Right kidney (tissue), 1 donor: ENCODE results near the gene METTL6.
A peak's percentile ranks its signal among the peaks of the same experiment; 100 is the strongest.
"Not testable (repeated sequence)": the region's sequence is repeated elsewhere in the genome, so short reads cannot be mapped to it uniquely, and the experiment has no call there.

Experiments used
- DNase-seq: peaks from one replicate; pipeline ENCODE4 v3.0.0-alpha.2; 2016

METTL6 gene

DNA sequence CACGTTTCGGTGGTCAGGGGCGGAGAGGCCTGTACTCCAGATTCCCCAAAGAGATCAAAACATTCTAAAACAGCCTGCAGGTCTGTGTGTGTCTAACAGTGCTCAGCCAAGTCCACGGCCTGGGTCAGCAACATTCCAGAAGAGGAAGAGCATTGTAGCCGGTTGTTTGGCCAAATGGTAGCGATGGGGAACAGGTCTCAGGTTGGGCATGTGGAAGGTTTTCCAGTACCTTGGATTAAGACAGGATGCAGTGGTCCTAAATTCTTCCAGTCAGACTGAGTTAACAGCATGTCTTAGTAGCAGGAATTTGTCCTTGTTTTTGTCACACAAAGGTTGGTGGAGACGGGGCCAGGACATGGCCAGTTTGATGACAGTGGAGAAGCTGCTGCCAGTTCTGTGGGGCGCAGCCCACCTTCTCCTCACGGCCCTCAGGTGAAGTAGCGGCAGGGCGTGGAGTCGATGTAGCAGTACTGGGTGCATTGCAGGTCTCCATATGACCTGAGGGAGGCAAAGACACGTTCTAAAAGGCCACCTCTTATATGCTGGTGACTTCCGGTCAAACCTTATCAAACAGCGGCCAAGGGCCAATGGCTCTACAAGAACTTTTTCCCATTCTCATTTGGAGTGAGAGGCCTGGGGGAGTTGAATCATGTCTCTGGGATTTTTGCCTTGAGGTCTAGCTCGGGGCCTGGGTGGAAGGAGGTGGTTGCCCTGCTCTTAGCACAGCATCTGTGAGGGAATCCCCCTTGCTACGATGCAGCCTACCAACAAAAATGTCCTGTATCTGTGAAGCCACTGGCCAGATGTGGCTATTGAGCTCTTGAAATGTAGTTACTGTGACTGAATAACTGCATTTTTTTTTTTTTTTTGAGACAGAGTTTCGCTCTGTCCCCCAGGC is 24.1 kb upstream of the METTL6 start:
- no peak for DNase-seq

DNA sequence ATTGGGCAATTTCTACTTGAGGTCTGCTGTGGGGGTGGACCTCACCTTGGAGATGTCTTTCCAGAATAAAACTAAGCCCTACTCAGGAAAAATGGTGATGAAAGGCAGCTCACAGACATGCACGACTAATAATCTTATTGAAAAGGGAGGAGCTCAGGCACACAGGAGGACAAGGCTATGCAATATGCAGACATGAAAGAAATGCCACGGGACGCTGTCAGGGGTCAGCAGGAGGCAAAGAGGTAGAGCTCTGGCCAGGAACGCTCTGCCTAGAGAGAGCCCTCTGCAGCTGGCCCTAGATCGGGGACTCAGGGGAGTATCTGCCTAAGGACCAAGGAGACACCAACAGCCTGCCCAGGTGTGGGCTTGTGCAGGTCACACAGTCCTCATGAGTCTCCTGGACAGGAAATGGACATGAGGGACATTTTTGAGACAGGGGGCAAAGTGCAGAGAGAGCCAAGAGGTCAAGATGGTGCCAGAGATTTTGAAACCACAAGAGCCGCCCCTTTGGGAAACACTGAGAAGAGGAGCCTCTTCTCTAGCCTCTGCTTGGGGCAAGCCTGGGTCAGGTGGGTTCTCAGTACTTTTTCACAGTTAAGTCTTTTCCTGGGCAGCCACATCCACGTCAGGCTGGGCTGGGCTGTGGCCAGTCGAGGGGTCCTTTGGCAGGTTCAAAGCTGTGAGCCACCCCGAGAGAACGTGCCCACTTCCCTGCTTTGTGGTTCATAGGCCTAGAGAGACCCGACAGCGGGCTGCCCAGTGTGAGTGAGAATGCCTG is 23.3 kb upstream of the METTL6 start:
- no peak for DNase-seq

DNA sequence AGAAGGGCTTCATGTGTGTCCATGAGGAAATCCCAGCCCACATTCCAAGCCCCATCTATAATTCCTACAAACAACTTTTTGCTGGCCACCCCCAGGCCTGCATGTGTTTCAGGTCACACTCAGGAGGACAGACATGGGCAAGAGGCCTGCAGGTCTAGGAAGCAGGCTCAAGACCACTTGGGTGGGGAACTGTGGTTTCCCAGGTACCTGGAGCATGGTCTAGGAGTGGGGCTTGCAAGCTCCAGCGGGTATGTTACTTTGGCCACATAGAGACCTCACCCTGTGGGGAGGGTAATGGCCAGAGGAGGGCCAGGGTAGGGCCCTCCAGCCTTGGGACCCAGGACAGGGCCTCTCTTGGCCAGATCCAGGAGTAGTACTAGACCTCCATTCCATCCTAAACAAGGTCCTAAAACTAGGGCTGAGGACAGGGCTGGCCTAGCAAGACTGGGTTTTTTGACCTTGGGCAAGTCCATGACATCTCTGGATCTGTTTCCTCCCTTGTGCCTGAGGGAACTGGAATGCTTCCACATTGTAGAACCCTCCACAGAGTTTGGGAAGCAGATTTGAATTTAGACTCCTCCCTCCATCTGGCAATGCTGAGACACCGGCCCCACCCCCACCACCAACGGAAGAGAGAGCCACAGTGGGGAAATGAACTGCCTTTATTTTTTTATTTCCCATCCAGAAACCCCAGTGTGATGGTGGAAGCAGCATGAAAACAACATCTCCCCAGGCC is 22.3 kb upstream of the METTL6 start:
- DNase-seq = no peak

DNA sequence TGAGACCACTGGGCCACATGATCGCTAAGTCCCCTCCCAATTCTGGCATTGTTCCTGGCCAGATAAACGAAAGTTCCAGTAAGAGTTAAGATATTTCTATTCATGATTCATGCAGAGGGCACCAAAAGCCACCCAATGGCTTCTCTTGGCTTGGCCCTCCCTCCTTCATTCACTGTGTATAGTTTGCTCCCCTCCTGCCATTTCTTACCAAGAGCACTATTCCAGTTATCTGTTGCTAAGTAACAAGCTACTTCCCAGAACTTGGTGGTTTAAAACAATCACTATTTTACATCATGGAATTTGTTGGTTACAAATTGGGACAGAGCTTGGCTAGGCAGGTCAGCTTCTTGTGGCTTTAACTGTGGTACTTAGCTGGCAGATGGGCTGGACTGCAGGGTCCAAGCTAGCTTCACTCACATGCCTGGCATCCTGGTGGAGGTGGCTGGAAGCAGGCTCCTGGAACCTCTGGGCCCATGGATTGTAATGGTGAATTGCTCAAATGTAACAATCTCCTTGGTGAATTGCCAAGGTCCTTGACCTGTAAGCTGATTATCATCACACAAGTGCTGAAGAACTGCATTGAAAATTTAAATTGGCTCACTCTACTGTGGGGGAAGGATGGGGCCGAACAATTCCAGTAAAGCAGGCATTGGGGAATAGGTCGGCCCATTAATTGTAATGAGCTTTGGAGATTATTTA is 16.6 kb upstream of the METTL6 start:
- no peak for DNase-seq

DNA sequence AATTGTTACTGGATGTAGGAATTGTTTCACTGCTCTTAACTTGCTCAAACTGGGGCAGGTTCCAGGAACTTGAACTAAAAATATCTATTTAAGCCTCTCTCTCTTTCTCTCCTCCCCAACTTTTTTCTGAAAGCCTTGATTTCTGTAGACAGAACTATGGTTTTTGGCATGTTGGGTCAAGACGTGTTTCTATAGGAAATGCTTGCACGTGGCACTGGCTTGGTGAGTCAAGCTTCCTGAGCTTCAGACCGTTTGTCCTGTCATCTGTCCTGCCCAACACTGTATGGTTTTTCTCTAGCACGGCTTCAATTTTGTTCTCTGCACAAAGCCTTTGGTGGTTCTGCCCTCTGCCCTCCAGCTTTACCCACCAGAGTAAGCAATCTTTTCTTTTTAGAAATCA is 13.5 kb upstream of the METTL6 start:
- no peak for DNase-seq

DNA sequence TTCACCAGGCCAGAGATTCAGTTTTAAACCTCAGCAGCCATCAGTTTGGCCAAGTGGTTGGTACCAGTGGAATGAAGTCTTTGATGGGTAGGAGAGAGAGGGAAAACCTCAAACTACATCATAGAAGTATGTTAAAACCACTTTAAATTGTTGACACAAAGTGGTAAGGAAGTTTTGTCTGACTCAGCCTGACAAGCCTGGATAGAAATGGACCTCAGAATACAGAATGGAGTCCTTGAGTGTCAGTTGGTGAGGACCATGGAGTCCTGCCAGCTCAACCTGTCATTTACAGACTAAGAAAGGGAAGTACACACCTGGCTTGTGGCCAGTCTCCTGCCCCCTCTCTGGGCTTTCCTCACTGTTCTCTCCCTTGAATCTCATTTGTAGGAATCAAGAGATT is 12.1 kb upstream of the METTL6 start:
- no peak for DNase-seq

DNA sequence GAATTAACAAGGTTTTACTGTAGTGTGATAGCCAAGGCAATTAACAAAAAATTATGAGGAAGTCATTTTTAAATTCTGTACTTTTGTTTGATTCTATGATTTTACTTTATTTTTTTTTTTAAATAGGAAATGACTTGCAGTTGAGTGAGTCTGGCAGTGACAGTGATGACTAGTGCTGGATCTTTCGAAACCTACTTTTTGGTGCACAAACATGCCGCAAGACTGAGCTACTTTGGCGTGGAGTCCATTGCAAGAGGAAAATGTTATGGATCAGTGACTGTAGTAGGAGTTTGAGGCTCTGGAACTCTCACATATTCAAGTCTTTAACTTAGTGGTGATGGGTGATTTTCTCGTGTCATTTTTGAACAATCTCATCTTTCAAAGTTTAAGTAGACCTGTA is 11.6 kb upstream of the METTL6 start:
- no peak for DNase-seq

DNA sequence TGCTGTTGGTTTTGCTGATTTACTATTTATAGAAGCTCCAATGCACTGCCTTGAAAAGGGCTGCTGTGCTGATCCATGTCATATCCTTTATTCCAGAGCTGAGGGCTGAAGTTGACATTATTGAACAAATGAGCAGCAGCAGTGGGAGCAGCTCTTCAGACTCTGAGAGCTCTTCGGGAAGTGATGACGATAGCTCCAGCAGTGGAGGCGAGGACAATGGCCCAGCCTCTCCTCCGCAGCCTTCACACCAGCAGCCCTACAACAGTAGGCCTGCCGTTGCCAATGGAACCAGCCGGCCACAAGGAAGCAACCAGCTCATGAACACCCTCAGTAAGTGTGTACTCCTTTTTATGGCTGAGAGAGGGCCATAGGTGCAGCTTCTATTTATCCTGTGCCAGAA is 8.9 kb upstream of the METTL6 start:
- DNase-seq = no peak

DNA sequence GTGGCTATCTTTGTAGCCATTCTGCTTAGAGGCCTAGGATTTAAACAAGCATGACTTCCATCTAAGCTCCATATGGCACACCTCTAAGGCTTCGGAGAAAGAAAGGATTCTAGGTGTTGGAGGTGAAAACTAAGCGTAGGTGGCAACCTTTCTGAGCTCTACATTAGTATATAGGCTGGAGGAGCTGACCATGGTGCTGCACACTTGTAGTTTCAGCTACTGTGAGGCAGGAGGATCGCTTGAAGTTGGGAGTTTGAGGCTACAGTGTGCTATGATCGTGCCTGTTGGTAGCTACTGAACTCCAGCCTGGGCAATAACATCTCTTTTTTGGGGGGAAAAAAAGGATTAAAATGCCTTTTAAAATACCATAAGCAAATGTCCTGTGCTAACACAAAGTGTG is 7.4 kb upstream of the METTL6 start:
- no peak for DNase-seq

DNA sequence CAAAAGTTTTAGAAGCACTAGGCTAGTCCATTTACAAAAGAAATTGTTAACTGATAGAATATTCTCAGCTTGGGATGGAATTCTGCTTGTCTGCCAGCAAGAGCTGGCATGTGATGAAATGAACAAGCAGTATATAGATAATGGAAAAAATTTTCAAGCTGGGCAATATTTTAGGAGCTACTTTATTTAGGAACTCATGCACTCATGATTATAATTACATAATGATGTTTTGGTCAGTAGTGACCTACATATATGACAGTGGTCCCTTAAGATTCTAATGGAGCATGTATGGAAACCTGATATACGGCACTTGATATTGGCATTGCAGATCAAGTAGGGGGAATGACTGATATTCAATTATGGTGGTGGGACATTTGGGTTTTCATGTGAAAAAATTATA is 6.2 kb upstream of the METTL6 start:
- DNase-seq = no peak

DNA sequence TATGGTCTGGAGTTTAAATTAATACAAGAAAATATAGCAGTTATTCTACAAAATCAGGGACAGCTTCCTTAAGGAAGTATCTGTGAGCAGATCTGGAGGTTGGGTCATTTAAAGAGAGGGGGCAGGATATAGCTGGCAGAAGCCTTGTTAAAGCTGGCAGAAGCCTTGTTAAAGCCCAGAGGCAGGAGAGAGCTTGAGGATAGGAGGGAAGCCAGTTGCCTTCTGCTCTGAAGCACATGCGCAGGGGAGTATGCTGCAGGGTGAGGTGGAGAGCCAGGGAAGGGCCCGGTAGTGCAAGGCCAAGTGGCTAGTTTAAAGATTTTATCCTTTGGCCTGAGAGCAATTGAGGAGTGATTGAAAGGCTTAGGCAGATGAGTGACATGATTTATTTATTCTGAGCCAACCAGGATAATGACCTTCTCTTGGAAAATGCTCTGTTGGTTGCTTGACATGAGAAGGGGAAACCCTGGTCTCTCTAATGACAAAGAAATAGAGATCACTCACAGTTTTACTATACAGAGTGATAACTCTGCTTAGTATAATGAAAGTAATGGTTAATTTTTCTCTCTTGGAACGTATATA is 4.0 kb upstream of the METTL6 start:
- no peak for DNase-seq

DNA sequence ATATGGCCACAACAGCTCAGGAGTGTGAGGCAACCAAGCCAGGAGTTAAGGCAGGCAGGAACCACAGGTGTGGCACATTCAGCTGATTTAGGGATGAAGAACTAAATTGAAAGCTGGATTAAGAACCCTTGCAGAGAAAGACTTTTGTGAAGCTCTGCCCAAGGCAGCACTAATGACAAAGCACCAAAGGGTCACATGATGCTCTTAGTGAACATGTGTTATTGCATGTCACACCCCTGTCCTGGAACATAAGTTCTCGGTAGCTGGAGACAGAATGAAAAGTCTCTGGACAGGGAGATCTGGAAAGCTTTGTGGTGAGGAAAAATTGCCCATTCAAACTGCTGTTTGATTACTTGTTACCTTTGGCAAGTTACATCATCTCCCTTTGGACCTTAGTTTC is 3.3 kb upstream of the METTL6 start:
- no peak for DNase-seq

DNA sequence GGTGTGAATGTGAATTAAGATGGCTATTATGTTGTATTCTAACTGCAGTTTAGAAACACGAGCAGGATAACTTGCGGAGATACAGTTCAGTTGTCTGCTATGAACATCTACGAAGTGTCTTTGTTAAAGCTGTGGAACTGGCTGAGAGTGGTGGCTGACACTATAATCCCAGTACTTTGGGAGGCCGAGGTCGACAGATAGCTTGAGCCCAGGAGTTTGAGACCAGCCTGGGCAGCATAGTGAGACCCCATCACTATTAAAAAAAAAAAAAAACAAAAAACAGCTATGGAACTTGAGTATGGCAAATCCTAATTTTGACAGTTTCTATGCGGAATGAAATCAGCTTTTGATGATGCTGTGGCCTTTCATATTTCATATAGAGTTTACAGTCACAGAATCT is 1.7 kb upstream of the METTL6 start:
- DNase-seq = no peak

DNA sequence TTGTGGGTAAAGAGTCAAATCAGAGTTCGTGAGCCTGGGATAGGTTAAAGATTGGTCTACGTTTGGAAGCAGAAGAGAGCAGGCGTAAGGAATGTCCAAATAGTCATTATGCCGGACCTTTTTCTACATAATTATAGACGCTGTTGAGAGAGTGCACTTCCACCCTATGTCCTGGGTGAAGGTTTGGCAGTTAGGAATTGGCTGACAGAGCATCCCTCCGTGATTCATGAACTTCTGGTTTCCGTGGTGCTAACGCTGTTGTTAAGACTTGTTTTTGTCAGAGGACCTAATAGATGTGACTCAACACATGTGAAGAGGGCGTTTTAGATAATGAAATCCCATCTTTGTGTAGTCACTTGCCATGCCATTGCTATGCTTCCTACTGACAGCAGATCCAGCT is 1.2 kb upstream of the METTL6 start:
- DNase-seq = no peak

DNA sequence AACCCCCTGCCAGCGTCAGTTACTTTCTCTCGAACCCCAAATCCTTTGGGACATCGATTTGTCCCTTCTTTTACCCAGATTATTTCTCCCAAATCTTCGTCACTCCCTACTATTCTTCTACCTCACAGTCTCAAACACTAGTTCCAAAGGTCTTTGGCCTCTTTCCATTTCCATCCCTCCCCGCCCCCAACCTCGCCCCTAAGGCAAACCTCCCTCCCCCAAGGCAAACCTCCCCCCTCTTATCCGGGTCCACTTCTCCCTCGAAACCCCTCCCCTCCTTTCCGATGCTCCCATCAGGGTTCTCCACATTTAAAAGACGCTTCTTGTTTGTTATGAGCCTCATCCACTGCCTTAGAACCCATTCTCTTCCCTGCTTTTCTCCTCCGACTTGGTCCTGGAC is 637 bp upstream of the METTL6 start:
- DNase-seq = no peak

DNA sequence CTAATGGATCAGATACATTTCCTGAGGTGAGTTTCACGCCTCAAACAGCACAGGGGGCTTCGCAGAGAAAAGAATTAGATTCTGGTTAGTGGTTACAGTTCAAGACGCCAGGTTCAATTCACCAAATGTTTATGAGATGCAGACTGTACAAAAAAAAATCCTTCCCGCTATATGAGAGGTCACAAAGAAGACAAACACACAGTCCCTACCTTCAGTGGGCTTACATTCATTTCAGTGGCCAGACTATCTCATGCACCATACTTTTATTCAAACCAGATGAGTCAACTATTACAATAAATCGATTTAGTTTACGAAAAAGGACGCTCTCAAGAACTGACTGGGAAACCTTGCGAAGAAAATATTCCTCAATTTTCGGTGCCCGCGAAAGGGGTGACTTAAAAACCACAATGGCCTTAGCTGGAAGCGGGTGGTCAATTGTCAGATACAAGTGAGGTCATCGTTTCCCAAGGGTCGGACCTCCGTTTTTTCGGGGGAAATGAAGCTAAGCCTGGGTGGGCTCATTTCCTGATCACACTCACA is 695 bp downstream of the METTL6 start:
- DNase-seq = no peak

DNA sequence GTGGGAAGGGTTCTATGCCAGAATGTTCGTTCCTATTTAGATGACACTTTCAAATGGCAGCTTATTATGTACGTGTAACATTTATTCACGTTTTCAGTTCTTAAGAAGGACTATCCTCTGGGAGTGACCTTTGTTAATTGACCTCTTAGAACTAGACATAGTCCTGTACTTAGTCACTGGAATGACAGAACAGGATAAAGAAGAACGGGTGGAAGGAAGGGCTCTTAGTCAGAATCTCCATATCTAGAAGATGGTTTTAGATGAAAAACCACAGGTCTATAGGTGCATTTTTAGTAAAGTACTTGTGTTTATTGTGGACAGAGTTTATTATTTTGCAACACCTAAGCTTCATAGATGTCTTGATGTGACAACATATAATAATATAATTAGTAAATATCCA is 6.5 kb downstream of the METTL6 start:
- DNase-seq = no peak

DNA sequence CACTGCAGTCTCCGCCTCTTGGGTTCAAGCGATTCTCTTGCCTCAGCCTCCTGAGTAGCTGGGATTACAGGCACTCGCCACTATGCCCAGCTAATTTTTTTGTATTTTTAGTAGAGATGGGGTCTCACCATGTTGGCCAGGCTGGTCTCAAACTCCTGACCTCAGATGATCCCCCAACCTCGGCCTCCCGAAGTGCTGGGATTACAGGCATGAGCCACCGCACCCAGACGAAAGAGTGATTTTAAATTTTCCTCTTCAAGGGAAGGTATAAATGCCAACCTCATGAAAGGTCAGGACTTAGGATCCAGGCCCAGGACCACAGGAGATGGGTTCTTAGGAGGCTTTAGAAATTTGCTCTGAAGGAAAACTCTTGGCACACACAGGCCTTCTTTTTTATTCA is 16.4 kb downstream of the METTL6 start:
- DNase-seq = not testable (repeated sequence)

DNA sequence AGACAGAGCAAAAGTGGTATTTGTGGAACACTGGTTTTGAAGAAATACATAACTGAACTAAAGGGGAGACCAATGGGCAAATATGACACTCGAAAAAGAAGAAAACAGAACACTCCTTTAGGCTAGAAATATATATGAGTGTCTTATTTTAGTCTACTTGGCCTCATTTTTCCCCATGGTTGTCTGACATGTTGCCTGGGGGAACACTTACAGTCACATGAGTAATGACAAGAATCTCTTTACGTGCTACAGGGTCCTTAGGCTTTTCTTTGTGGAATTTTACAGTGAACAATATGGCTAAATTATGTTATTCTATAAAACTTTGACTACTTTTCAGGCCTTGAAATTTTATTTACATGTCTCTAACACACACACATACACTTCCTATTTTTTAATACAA is 17.6 kb downstream of the METTL6 start:
- DNase-seq = no peak

DNA sequence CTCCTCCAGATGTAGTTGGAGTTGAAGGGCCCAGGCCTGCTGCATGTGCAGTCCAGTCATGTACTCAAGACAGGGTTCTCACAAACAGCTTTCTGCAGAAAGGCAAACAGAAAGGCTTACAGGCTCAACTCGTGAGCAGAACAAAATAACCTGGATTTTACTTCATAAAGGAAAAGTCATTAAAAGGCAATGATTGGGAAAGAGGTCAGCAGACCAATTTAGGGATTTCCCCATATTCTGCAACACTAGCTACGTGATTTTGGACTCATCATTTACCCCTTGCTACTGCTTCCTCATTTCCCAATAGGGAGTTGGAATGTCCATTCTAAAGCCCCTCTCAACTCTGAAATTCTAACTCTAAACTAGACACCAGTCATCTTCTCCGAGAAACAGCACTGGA is 18.1 kb downstream of the METTL6 start:
- no peak for DNase-seq

DNA sequence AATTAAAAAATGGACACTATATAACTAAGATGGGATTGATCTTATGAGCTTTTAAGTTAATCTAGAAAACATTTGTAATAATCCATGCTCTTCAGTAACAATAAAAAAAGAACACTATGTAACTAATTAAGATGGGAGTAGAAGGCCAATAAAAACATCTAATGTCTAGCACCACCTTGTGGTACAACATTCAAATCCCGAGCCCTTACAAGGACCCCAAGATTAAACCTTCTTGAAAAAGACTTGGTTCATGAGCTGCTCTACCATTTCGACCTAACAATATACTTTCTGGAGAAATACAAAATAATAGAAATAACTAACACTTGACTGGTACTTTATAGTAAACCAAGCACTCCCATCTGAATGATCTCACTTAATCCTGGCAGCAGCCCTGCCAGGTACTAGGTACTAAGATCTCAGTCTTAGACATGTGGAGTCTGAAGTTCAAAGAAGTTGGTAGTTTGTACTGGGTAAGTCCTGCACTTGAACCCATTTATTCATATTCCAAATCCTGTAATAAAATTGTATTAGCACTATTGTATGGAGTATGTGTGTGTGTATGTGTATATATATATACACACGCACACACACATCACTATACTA is 21.8 kb downstream of the METTL6 start:
- peak; percentile 18 for DNase-seq
